Cardiac septum (tissue), 1 donor: ENCODE measurements around the gene POMGNT2. TPM values are rescaled to one million over a fixed set of nuclear protein-coding genes. Genes with fewer than 3 reads are reported as not detected.

Experiments used
- DNase-seq: peaks from one replicate; pipeline ENCODE4 v3.0.0-alpha.2; 2020; ENCODE audit warnings: low spot score
- intact Hi-C: fragments of 100-400 bp; cut with DNase I; formaldehyde crosslinking; loops from one replicate; pipeline ENCODE4 v1.14.0; 2022
- total RNA-seq: library from RNA; stranded (reverse); fragmentation: NEBNext Ultra II Directional; extraction: Animal tissue kit (Norgen Biotek cat#: 25700); gene quantifications from one replicate; pipeline ENCODE4 v1.2.1, GENCODE V29; 2021
- donor health status: DM: no; HTN: no; CAD: no.

POMGNT2 gene
- total RNA-seq, 1 donor from 2014 or later, result 15.5 TPM

GRCh38 chr3:43031485-43031884, 74.4 kb downstream of the POMGNT2 start:
- DNase-seq, result peak; percentile 54
- intact Hi-C loops, result no loop called here

GRCh38 chr3:43030162-43030935, 75.5 kb downstream of the POMGNT2 start:
- intact Hi-C loops, result no loop called here
- DNase-seq, result peak; percentile 57

Other genes with a start within 250 kb of the POMGNT2 start
- not detected for gene CYP8B1, start 230.2 kb downstream of the POMGNT2 start, total RNA-seq
- gene ZNF662, start 199.9 kb downstream of the POMGNT2 start, total RNA-seq, result 6.6 TPM
- gene GASK1A, start 126.8 kb downstream of the POMGNT2 start, total RNA-seq, result 0.16 TPM
- gene SNRK, start 180.5 kb upstream of the POMGNT2 start, total RNA-seq, result 25.1 TPM